Measurements from ENCODE around the gene NOB1.
A peak's percentile ranks its signal among the peaks of the same experiment; 100 is the strongest.
"Not testable (repeated sequence)": the region's sequence is repeated elsewhere in the genome, so short reads cannot be mapped to it uniquely, and the experiment has no call there.

The NOB1 gene

GRCh38 chr16:69754469-69755310 lies at the start of gene NOB1:
NOB1 (minus strand) TSS chr16:69754926; CDS start chr16:69754910, 16 bp downstream.
- peak; percentile 91 for DNase-seq (ENCODE audit: low read depth)

GRCh38 chr16:69804297-69804696 lies 49.6 kb upstream of the NOB1 start:
- no peak for DNase-seq (ENCODE audit: low read depth)

GRCh38 chr16:69799611-69800031 lies 44.9 kb upstream of the NOB1 start:
- no peak for DNase-seq (ENCODE audit: low read depth)

GRCh38 chr16:69798466-69798865 lies 43.7 kb upstream of the NOB1 start:
- no peak for DNase-seq (ENCODE audit: low read depth)

- peak; percentile 30 for DNase-seq (ENCODE audit: low read depth)
These were observed 41.8 kb upstream of the NOB1 start for GRCh38 chr16:69796285-69797118.

- no peak for DNase-seq (ENCODE audit: low read depth)
These were observed 39.8 kb upstream of the NOB1 start for GRCh38 chr16:69794486-69794885.

- no peak for DNase-seq (ENCODE audit: low read depth)
These were observed 38.8 kb upstream of the NOB1 start for GRCh38 chr16:69793526-69793925.

- DNase-seq (ENCODE audit: low read depth): not testable (repeated sequence)
These were observed 36.7 kb upstream of the NOB1 start for GRCh38 chr16:69791391-69791847.

- DNase-seq (ENCODE audit: low read depth): no peak
These were observed 33.2 kb upstream of the NOB1 start for GRCh38 chr16:69787883-69788282.

GRCh38 chr16:69784586-69784985 lies 29.9 kb upstream of the NOB1 start:
- no peak for DNase-seq (ENCODE audit: low read depth)

- DNase-seq (ENCODE audit: low read depth): no peak
These were observed 26.4 kb upstream of the NOB1 start for GRCh38 chr16:69781118-69781517.

- DNase-seq (ENCODE audit: low read depth): no peak
These were observed 25.0 kb upstream of the NOB1 start for GRCh38 chr16:69779724-69780123.

GRCh38 chr16:69775563-69775962 lies 20.8 kb upstream of the NOB1 start:
- DNase-seq (ENCODE audit: low read depth): no peak

- no peak for DNase-seq (ENCODE audit: low read depth)
These were observed 18.7 kb upstream of the NOB1 start for GRCh38 chr16:69773260-69773947.

GRCh38 chr16:69771651-69771967 lies 16.9 kb upstream of the NOB1 start:
- no peak for DNase-seq (ENCODE audit: low read depth)

GRCh38 chr16:69769404-69769803 lies 14.7 kb upstream of the NOB1 start:
- DNase-seq (ENCODE audit: low read depth): no peak

- no peak for DNase-seq (ENCODE audit: low read depth)
These were observed 13.9 kb upstream of the NOB1 start for GRCh38 chr16:69768666-69769065.

- no peak for DNase-seq (ENCODE audit: low read depth)
These were observed 12.9 kb upstream of the NOB1 start for GRCh38 chr16:69767459-69768229.

- no peak for DNase-seq (ENCODE audit: low read depth)
These were observed 8.8 kb upstream of the NOB1 start for GRCh38 chr16:69763599-69763942.

- no peak for DNase-seq (ENCODE audit: low read depth)
These were observed 8.3 kb upstream of the NOB1 start for GRCh38 chr16:69762814-69763598.

All from HS-5 (cell line).